HG03175 (cell line): ENCODE measurements around the gene C6orf58.

Experiments
- ATAC-seq: cut with Tn5 transposase; IDR thresholded peaks from one replicate; pipeline ENCODE4 v1.9.1; 2021; ENCODE audit warnings: mild to moderate bottlenecking, moderate library complexity; ENCODE audit not compliant: unreplicated experiment

Gene C6orf58

GRCh38 chr6:127576874-127577273, at the start of gene C6orf58:
C6orf58 (plus strand) TSS chr6:127577174; CDS start chr6:127577186, 12 bp downstream.
- no peak for ATAC-seq

GRCh38 chr6:127533011-127533410, 44.0 kb upstream of the C6orf58 start:
- ATAC-seq = no peak

DNA sequence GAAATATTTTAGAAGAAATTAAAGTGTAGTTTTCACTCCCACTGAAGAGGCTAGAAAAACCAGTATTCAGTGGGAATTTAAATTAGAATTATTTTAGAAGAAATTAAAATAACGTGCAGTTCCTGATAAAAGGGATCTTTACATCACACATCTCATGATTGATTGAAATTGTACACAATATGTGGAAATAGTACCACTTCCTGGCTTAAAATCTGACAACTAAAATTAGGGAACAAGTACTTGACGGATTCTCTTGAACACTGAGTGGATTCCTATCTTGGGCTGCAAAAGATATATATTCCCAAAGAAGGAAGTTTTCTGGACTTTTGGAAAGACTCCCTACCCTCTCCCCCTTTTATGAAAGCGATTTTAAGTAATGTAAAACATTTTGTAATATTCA, 43.2 kb upstream of the C6orf58 start:
- no peak for ATAC-seq

- peak; percentile 18 for ATAC-seq
These were observed 38.2 kb upstream of the C6orf58 start for GRCh38 chr6:127538750-127539264.

DNA sequence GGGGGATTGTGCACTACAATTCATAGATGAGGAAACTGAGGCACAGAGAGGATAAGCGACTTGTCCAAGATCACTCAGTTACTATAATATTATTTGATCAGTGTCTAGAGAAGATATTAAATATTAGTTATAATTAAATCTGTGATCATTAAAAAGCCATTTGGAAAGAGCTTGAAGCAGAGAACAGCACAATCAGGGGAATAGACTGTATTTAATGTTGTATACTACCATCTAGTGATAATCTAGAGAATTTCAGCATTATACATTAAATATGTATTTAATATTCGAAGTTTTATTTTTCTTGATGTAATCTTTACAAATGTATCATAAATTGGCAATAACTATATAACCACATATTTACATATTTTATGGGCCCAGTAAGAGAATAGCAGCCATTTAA, 37.7 kb upstream of the C6orf58 start:
- ATAC-seq = peak; percentile 58

DNA sequence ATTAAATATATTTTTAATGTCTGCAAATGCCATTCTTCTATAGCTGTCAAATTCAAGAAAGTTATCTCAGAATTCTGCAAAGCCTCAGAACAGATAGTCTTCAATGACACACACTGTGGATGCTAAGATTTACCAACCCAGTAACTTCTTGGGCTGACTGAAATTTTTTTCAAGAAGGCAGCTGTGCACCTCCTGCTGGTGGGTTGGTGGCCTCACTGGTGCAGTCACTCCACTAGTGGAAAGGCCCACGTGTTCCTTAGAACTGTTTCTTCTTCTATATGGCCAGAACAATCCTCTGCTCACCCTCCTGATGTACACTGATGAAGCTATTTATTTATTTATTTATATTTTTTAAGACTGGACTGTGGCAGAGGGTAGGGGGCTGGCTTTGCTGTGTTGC, 29.8 kb upstream of the C6orf58 start:
- ATAC-seq = peak; percentile 51

- ATAC-seq = no peak
These were observed 28.9 kb upstream of the C6orf58 start for GRCh38 chr6:127547904-127548649.

GRCh38 chr6:127550403-127550802, 26.6 kb upstream of the C6orf58 start:
- ATAC-seq = no peak

DNA sequence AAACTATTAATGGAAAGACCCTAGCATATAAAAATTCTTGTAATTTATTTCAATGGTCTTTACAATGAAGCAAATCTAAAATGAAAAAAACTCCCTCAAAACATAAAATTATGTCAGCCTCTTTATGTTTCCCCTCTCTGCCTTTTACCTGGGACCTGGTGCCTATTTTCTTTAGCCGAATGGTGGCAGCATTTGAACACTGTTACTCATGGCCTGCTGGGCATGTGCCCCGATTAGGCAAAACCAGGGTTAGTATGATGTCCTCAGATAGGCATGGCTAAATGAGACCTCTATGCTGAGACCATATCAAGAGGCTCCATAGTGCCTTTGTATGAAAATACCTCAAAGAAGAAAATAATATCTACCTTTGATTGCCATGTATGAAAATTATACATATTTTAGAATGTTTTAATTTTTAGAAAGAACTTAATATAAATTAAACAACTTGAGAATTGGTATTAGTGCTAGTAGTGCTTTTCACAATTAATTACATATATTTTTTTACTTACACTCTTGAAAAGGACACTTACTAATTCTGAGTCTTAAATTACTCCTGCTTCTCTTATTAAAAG, 22.5 kb upstream of the C6orf58 start:
- peak; percentile 52 for ATAC-seq

DNA sequence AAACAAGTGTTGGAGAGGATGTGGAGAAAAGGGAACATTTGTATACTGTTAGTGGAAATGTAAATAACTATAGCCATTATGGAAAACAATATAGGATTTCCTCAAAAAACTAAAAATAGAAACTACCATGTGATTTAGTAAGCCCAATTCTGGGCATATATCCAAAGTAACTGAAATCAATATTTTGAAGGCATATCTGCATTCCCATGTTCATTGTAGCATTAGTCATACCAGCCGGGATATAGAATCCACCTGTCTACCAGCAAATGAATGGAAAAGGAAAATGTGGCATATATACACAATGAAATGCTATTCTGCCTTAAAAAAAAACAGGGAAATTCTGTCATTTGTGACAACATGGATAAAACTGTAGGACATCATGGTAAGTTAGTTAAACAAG, 15.3 kb upstream of the C6orf58 start:
- ATAC-seq = no peak

- ATAC-seq = no peak
These were observed 12.2 kb upstream of the C6orf58 start for GRCh38 chr6:127564761-127565160.

DNA sequence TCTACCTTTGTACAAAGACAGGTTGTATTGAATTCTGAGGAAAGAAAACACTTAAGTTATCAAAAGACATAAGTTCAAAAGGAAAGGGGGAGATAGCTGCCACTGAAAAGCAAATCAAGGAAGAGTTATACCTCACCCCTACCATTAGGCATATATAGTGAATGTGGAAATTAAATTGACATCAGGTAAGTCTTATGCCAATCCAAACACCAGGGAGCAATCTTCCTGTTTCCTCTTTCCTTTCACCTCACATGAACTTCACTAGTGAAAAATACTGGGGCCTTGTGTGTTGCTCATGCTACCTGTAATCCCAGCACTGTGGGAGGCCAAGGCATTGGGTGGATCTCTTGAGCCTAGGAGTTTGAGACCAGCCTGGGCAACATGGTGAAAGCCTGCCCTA, 10.9 kb upstream of the C6orf58 start:
- ATAC-seq = no peak

GRCh38 chr6:127566651-127567050, 10.3 kb upstream of the C6orf58 start:
- ATAC-seq = no peak

DNA sequence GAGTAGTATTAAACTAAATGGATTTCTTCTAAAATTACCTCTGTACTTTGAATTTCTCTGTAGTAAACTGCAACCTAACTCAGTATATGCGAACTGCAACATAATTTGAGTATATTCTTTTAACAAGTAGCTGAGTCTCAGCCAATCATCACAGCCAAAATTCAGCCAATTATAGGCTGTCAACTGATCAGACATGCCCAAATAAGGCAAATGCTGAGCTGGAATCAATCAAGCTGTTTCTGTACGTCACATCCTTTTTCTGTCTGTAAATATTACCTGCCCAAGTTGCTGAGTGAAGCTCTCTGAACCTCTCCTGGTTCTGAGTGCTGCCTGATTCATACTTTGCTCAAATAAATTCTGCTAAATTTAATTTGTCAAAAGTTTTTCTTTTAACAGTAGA, 9.5 kb upstream of the C6orf58 start:
- ATAC-seq = no peak

- ATAC-seq = peak; percentile 87
These were observed 6.1 kb upstream of the C6orf58 start for GRCh38 chr6:127570739-127571389.

DNA sequence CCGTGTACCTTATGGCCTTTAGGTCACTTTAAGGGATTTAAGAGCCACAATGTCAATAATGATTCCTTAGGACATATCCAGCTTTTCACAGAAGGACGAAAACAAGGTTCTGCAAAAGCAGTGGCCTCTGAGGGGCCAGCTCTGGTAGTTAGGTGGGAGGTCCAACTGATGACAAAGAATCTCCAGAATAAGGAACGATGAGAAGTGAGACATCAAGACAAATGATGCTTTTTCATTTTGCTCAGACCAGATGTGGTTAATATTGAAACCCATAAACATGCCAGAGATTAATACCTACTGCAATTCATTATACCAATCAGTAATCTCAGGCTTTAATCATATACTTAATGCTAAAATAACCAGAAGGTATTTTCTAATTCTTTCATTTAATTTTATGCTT, 1.9 kb downstream of the C6orf58 start:
- no peak for ATAC-seq

DNA sequence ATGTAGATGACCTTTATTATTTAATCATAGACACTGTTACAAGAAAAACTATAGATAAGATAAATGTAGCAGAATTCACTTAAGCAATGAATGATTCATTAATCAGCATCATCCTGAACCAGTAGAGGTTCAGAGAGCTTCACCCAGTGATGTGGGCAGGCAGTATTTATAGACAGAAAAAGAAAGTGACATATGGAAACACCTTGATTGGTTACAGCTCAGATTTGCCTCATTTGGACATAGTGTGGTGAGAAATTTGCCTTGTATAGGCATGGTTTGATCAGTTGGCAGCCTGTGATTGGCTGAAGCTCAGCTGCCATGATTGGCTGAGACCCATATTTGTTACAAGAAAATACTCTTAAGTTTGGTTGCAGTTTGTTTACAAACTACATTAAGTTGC, 4.6 kb downstream of the C6orf58 start:
- ATAC-seq = no peak

DNA sequence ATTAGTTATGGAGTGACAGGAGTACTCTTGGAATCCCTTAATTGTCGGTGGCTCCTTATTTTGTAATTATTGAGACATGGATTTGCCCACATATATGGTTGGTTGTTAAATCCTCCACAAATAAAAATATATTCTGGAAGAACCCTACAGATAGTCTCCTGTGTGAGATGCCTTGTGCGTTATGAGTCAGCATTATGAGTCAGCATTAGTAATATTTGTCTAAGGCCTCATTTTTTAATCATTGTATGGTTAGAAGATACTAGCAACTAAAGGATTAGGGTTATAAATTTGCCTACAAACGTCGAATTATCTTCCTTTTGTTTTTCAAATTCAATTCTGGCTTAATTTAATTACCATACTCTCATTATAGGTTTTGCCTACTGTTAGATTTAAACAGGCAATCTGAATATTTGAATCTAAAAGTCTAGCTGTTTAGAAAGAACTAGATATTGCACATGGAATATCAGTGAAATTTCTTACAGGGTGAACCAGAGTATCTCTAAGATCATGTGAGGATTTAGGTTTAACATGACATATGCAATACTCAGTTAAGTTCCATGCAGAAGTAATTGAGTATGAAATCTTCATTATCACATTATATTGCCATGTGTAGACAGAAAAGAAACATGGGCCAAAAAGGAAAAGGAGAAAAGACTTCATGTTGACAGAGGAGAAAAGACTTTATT, 5.9 kb downstream of the C6orf58 start:
- ATAC-seq = no peak

DNA sequence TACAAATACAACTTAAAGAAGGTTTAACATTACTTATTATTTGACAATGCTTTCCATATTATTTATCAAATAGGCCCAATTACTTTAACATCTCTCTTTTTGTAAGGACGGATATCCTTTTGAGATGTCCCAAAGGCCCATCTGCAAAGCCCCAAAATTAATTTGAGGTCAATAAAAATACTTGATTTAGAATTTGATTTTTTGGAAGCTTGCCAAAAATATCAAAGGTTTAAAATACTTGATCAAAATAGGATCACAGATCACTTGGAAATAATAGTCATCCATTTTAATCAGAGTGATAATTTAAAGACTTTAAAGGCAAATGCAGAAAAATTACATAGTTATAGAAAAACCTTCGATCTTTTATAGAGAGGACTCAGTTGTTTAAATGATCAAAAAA, 8.1 kb downstream of the C6orf58 start:
- no peak for ATAC-seq

- no peak for ATAC-seq
These were observed 9.4 kb downstream of the C6orf58 start for GRCh38 chr6:127586372-127586771.

- no peak for ATAC-seq
These were observed 10.9 kb downstream of the C6orf58 start for GRCh38 chr6:127587875-127588274.
